KMS-11 (cell line): ENCODE measurements around the gene CCND3.

ENCODE experiments used
- H2AFZ ChIP-seq: fragments of 200-600 bp; sonication (generic); 2 replicates; pipeline ENCODE4 v1.6.1; 2016; ENCODE audit warnings: antibody characterized with exemption, mixed run types, low read depth
- H3K27ac ChIP-seq: fragments of 200-600 bp; sonication (generic); 2 replicates; pipeline ENCODE4 v1.6.1; 2016; ENCODE audit warnings: mild to moderate bottlenecking, mixed run types
- H3K27me3 ChIP-seq: fragments of 200-600 bp; sonication (generic); 2 replicates; pipeline ENCODE4 v1.6.1; 2017; ENCODE audit warnings: mild to moderate bottlenecking, low read depth, mixed run types, moderate library complexity; ENCODE audit not compliant: insufficient read depth
- H3K36me3 ChIP-seq: fragments of 200-600 bp; sonication (generic); 2 replicates; pipeline ENCODE4 v1.6.1; 2017; ENCODE audit warnings: mild to moderate bottlenecking, mixed run types; ENCODE audit not compliant: insufficient read depth
- H3K4me1 ChIP-seq: fragments of 200-600 bp; sonication (generic); 2 replicates; pipeline ENCODE4 v1.6.1; 2016; ENCODE audit warnings: mild to moderate bottlenecking, low read depth, mixed run types; ENCODE audit not compliant: poor library complexity, severe bottlenecking
- H3K4me2 ChIP-seq: fragments of 200-600 bp; sonication (generic); 2 replicates; pipeline ENCODE4 v1.7.0; 2016; ENCODE audit warnings: mild to moderate bottlenecking, mixed run types
- H3K4me3 ChIP-seq: fragments of 200-600 bp; sonication (generic); IDR thresholded peaks from 2 replicates; pipeline ENCODE4 v1.6.1; 2017; ENCODE audit warnings: low read depth, low read length, mixed read lengths; ENCODE audit not compliant: insufficient read depth
- H3K79me2 ChIP-seq: fragments of 200-600 bp; sonication (generic); 2 replicates; pipeline ENCODE4 v1.6.1; 2016; ENCODE audit warnings: low read depth, mixed run types; ENCODE audit not compliant: insufficient read depth
- H3K9ac ChIP-seq: fragments of 200-600 bp; sonication (generic); 2 replicates; pipeline ENCODE4 v1.6.1; 2016; ENCODE audit warnings: mild to moderate bottlenecking, mixed run types
- H4K20me1 ChIP-seq: fragments of 200-600 bp; sonication (generic); 2 replicates; pipeline ENCODE4 v1.6.1; 2016; ENCODE audit warnings: mild to moderate bottlenecking, mixed run types; ENCODE audit not compliant: insufficient read depth
- CTCF ChIP-seq: fragments of 200-600 bp; sonication (generic); conservative IDR thresholded peaks from 2 replicates; pipeline ENCODE4 v1.6.1; 2017; ENCODE audit warnings: low read depth, mild to moderate bottlenecking, antibody characterized with exemption, low read length, moderate library complexity, mixed read lengths

CCND3 gene

GRCh38 chr6:41934278-41935192, 7.1 kb downstream of the CCND3 start:
- H3K4me2 ChIP-seq: peak overlapping the region; percentile 47; the same call in 1 of the 2 replicates
- H3K27me3 ChIP-seq: no peaks in the 10 kb centered on the region
- no peak overlapping the region for H2AFZ ChIP-seq
- no peak overlapping the region for H3K4me3 ChIP-seq
- TF ChIP-seq CTCF: no peak
- peaks cover 5% of the 10 kb centered on the region; the same call in 1 of the 2 replicates for H3K36me3 ChIP-seq
- H3K9ac ChIP-seq: no peak overlapping the region
- H3K79me2 ChIP-seq: peaks cover 7% of the 10 kb centered on the region; the same call in 1 of the 2 replicates
- H4K20me1 ChIP-seq: no peaks in the 10 kb centered on the region; the same call in 1 of the 2 replicates
- H3K4me1 ChIP-seq: peaks cover 45% of the 10 kb centered on the region
- peak overlapping the region; percentile 13; the same call in 1 of the 2 replicates for H3K27ac ChIP-seq

- no peak for TF ChIP-seq CTCF
- Histone ChIP-seq H3K27ac (no peak overlapping the region), H3K4me2 (no peak overlapping the region), H3K4me1 (peaks cover 34% of the 10 kb centered on the region), H3K4me3 (no peak overlapping the region), H2AFZ (no peak overlapping the region), H4K20me1 (no peaks in the 10 kb centered on the region; the same call in 1 of the 2 replicates), H3K79me2 (peaks cover 25% of the 10 kb centered on the region; the same call in 1 of the 2 replicates), H3K27me3 (no peaks in the 10 kb centered on the region), H3K36me3 (peaks cover 5% of the 10 kb centered on the region; the same call in 1 of the 2 replicates), H3K9ac (no peak overlapping the region)
These were observed 9.2 kb downstream of the CCND3 start for GRCh38 chr6:41932378-41932777.

- H3K27ac ChIP-seq: no peak overlapping the region
- peaks cover 30% of the 10 kb centered on the region; the same call in 1 of the 2 replicates for H3K79me2 ChIP-seq
- no peak overlapping the region for H3K9ac ChIP-seq
- peaks cover 29% of the 10 kb centered on the region for H3K4me1 ChIP-seq
- no peaks in the 10 kb centered on the region for H3K27me3 ChIP-seq
- H3K4me2 ChIP-seq: no peak overlapping the region
- H4K20me1 ChIP-seq: no peaks in the 10 kb centered on the region; the same call in 1 of the 2 replicates
- no peak overlapping the region for H2AFZ ChIP-seq
- H3K4me3 ChIP-seq: no peak overlapping the region
- no peak for TF ChIP-seq CTCF
- peaks cover 5% of the 10 kb centered on the region; the same call in 1 of the 2 replicates for H3K36me3 ChIP-seq
These were observed 9.8 kb downstream of the CCND3 start for GRCh38 chr6:41931792-41932191.

DNA sequence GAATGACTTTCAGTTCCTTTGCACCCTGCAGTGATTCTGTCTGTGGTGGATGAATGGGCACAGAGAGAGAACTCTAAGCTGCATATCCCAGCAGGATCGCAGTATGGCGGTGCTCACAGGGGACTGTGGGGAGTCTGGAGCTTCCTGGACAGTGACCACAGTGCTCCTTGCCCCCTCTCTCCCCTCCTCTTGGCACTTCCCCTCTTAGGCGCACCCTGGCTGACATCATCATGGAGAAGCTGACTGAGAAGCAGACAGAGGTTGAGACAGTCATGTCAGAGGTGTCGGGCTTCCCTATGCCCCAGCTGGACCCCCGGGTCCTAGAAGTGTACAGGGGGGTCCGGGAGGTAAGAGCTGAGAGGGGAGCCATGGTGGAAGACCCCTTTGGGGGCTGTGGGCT, 11.7 kb downstream of the CCND3 start:
- no peak overlapping the region for H3K27ac ChIP-seq
- H3K4me2 ChIP-seq: no peak overlapping the region
- peaks cover 5% of the 10 kb centered on the region; the same call in 1 of the 2 replicates for H3K36me3 ChIP-seq
- H3K9ac ChIP-seq: no peak overlapping the region
- no peaks in the 10 kb centered on the region for H3K27me3 ChIP-seq
- H3K79me2 ChIP-seq: peaks cover 38% of the 10 kb centered on the region
- no peak overlapping the region for H3K4me3 ChIP-seq
- TF ChIP-seq CTCF: no peak
- no peaks in the 10 kb centered on the region; the same call in 1 of the 2 replicates for H4K20me1 ChIP-seq
- peaks cover 11% of the 10 kb centered on the region for H3K4me1 ChIP-seq
- no peak overlapping the region for H2AFZ ChIP-seq
